Hepatocyte (in vitro differentiated cells): ENCODE data around the gene NR2E3. TPM values are rescaled to one million over a fixed set of nuclear protein-coding genes. Genes with fewer than 3 reads are reported as not detected.

Experiments used
- DNase-seq: peaks from one replicate; pipeline ENCODE4 v3.0.0-alpha.2; 2016; ENCODE audit warnings: low spot score
- H2AFZ ChIP-seq: fragments of 200-600 bp; sonication (generic); 2 replicates; pipeline ENCODE4 v1.6.0; 2016; ENCODE audit warnings: antibody characterized with exemption, mild to moderate bottlenecking
- H3K27ac ChIP-seq: fragments of 200-600 bp; sonication (generic); 2 replicates; pipeline ENCODE4 v1.5.1; 2016; ENCODE audit warnings: mild to moderate bottlenecking
- H3K27me3 ChIP-seq: fragments of 200-600 bp; sonication (generic); 2 replicates; pipeline ENCODE4 v1.6.1; 2016
- H3K36me3 ChIP-seq: fragments of 200-600 bp; sonication (generic); replicated peaks from 2 replicates; pipeline ENCODE4 v1.5.1; 2016; ENCODE audit warnings: low read depth; ENCODE audit not compliant: insufficient read depth
- H3K4me1 ChIP-seq: fragments of 200-600 bp; sonication (generic); 2 replicates; pipeline ENCODE4 v1.5.1; 2016; ENCODE audit warnings: mild to moderate bottlenecking, moderate library complexity; ENCODE audit not compliant: insufficient read depth
- H3K4me2 ChIP-seq: fragments of 200-600 bp; sonication (generic); 2 replicates; pipeline ENCODE4 v1.6.0; 2016
- H3K4me3 ChIP-seq: fragments of 200-600 bp; sonication (generic); 2 replicates; pipeline ENCODE4 v1.5.1; 2016; ENCODE audit warnings: mild to moderate bottlenecking
- H3K79me2 ChIP-seq: fragments of 200-600 bp; sonication (generic); 2 replicates; pipeline ENCODE4 v1.6.0; 2017; ENCODE audit warnings: mild to moderate bottlenecking
- H3K9me2 ChIP-seq: fragments of 200-600 bp; sonication (generic); replicated peaks from 2 replicates; pipeline ENCODE4 v1.6.0; 2017; ENCODE audit warnings: mild to moderate bottlenecking; ENCODE audit not compliant: insufficient read depth
- H3K9me3 ChIP-seq: fragments of 200-600 bp; sonication (generic); 2 replicates; pipeline ENCODE4 v1.5.1; 2016; ENCODE audit warnings: low read depth, mild to moderate bottlenecking
- H4K20me1 ChIP-seq: fragments of 200-600 bp; sonication (generic); 2 replicates; pipeline ENCODE4 v1.6.0; 2016; ENCODE audit warnings: mild to moderate bottlenecking; ENCODE audit not compliant: insufficient read depth, poor library complexity, severe bottlenecking
- CTCF ChIP-seq: fragments of 200-600 bp; sonication (generic); IDR thresholded peaks from 2 replicates; pipeline ENCODE4 v1.5.1; 2016; ENCODE audit warnings: antibody characterized with exemption, mild to moderate bottlenecking; ENCODE audit not compliant: poor library complexity
- EZH2 ChIP-seq: fragments of 200-600 bp; sonication (generic); IDR thresholded peaks from 2 replicates; pipeline ENCODE4 v1.6.1; 2016; ENCODE audit warnings: antibody characterized with exemption, mild to moderate bottlenecking, borderline replicate concordance
- EZH2phosphoT487 ChIP-seq: fragments of 200-600 bp; sonication (generic); IDR thresholded peaks from one replicate; pipeline ENCODE4 v1.6.1; 2018; ENCODE audit warnings: antibody characterized with exemption, mild to moderate bottlenecking, low read depth, moderate library complexity; ENCODE audit not compliant: unreplicated experiment, severe bottlenecking
- WGBS: methylation state at CpG from one replicate; pipeline ENCODE4 v1.1.6; 2016; ENCODE audit warnings: low lambda C conversion rate; ENCODE audit errors: missing lambda C conversion rate; 5-methylcytosine and 5-hydroxymethylcytosine counted together
- polyA plus RNA-seq: library from polyadenylated mRNA; unstranded; fragments of >200 nt; fragmentation: Nextera tagmentation; extraction: Ambion mirVana; gene quantifications from 2 replicates; pipeline ENCODE4 v1.2.1, GENCODE V29; 2016
- total RNA-seq: library from RNA; depleted of rRNA; stranded (reverse); fragments of >200 nt; gene quantifications from 2 replicates; pipeline ENCODE4 v1.2.3, GENCODE V29; 2014

NR2E3 gene
- total and polyA plus RNA-seq, 2 experiments from 2014 or later = 0.40 TPM; not detected in 1

DNA sequence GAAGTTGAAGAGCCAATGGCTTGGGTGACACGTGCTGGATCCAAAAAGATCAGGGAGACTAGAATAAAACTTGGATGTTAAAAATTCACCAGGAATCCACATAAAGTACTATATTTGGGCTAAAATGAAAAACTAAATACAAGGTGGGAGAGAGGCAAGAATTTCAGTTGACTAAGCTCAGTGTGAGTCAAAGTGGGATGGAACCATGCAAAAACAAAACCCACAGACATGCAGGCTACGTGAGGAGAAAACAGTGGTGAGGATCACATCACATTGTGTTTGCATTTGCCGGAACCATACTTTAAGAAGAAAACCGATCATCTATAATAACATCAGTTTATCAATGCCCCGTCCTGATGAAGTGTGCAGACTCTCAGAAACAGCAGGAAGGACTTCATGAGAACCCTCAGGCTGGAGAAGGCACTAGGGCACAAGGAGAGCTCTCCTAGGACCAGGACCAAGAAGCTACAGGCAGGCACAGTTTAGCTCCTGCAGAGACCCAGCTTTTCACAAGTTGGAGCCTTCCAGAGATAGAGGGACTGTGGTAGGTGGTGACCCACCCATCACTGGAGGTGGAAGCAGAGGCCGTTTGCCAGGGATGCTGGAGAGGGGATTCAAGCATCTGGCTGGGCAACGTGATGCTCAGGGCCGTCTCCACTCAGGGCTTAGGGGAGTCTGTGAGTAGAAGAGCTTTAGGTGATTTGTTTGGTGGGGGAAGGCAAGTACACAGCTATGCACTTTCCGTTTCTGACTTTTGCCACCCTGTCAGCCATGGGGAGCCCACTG is 29.0 kb upstream of the NR2E3 start:
- WGBS = 89% methylated on average over 9 of the region's 9 CpGs
- no peaks in the 10 kb centered on the region for H3K9me3 ChIP-seq
- H3K9me2 ChIP-seq = no peaks in the 10 kb centered on the region
- TF ChIP-seq CTCF = no peak
- no peak for TF ChIP-seq EZH2phosphoT487
- TF ChIP-seq EZH2 = no peak
- H4K20me1 ChIP-seq = no peaks in the 10 kb centered on the region
- no peaks in the 10 kb centered on the region for H3K27me3 ChIP-seq
- no peak overlapping the region for H2AFZ ChIP-seq
- no peak overlapping the region for H3K4me2 ChIP-seq
- no peak overlapping the region for H3K4me3 ChIP-seq
- no peaks in the 10 kb centered on the region for H3K4me1 ChIP-seq
- H3K27ac ChIP-seq = no peak overlapping the region
- DNase-seq = no peak
- no peaks in the 10 kb centered on the region for H3K36me3 ChIP-seq
- no peaks in the 10 kb centered on the region for H3K79me2 ChIP-seq

- Histone ChIP-seq H3K9me2 (no peaks in the 10 kb centered on the region), H3K79me2 (no peaks in the 10 kb centered on the region), H2AFZ (no peak overlapping the region), H3K4me2 (no peak overlapping the region), H3K4me1 (no peaks in the 10 kb centered on the region), H3K4me3 (no peak overlapping the region), H3K9me3 (no peaks in the 10 kb centered on the region), H4K20me1 (no peaks in the 10 kb centered on the region), H3K27me3 (no peaks in the 10 kb centered on the region), H3K27ac (no peak overlapping the region), H3K36me3 (no peaks in the 10 kb centered on the region)
- DNase-seq = no peak
- WGBS = 88% methylated on average over 8 of the region's 8 CpGs
- TF ChIP-seq EZH2phosphoT487 = no peak
- no peak for TF ChIP-seq CTCF
- TF ChIP-seq EZH2 = no peak
Observed at GRCh38 chr15:71781965-71782265, 28.4 kb upstream of the NR2E3 start.

- Histone ChIP-seq H2AFZ (no peak overlapping the region), H4K20me1 (no peaks in the 10 kb centered on the region), H3K27ac (no peak overlapping the region), H3K9me2 (no peaks in the 10 kb centered on the region), H3K9me3 (no peaks in the 10 kb centered on the region), H3K36me3 (no peaks in the 10 kb centered on the region), H3K4me2 (no peak overlapping the region), H3K27me3 (no peaks in the 10 kb centered on the region), H3K4me1 (no peaks in the 10 kb centered on the region), H3K4me3 (no peak overlapping the region), H3K79me2 (no peaks in the 10 kb centered on the region)
- no peak for DNase-seq
- WGBS = 87% methylated on average over 10 of the region's 10 CpGs
- TF ChIP-seq CTCF (no peak), EZH2 (no peak), EZH2phosphoT487 (no peak)
Observed at GRCh38 chr15:71782422-71783165, 27.8 kb upstream of the NR2E3 start.
